Sigmoid colon (tissue), 4 donors: Measurements from ENCODE around the gene DNAH12.
"Not testable (repeated sequence)": the region's sequence is repeated elsewhere in the genome, so short reads cannot be mapped to it uniquely, and the experiment has no call there.

Experiments used
- POLR2A ChIP-seq, 2 donors: fragments of 450-650 bp; IDR thresholded peaks; one replicate each; pipeline ENCODE4 v1.6.1; 2016; ENCODE audit warnings: antibody characterized with exemption in 2 of 2, mild to moderate bottlenecking in 2 of 2, moderate library complexity in 2 of 2
- POLR2AphosphoS5 ChIP-seq, 4 donors: sonication (generic); formaldehyde crosslinking; IDR thresholded peaks; one replicate each; pipeline ENCODE4 v1.6.1; 2017; ENCODE audit warnings: antibody characterized with exemption in 4 of 4
- TF ChIP-seq, protein P1 (sequence below), 4 experiments: fragments of 450-650 bp in 3 of 4; fragments of 200-600 bp in 1 of 4; IDR thresholded peaks; one replicate each; pipeline ENCODE4 v1.5.1; 2016 to 2019; ENCODE audit warnings: antibody characterized with exemption in 4 of 4, mild to moderate bottlenecking in 3 of 4, moderate library complexity in 2 of 4

DNA sequence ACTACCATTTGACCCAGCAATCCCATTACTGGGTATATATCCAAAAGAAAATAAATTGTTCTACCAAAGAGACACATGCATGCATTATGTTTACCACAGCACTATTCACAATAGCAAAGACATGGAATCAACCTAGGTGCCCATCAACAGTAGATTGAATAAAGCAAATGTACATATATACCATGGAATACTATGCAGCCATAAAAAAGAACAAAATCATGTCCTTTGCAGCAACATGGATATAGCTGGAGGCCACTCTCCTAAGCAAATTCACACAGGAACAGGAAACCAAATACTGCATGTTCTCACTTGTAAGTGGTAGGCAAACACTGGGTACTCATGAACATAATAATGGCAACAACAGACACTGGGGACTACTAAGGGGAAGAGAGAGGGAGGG is 104.0 kb downstream of the DNAH12 start:
- TF ChIP-seq, protein P1, sequence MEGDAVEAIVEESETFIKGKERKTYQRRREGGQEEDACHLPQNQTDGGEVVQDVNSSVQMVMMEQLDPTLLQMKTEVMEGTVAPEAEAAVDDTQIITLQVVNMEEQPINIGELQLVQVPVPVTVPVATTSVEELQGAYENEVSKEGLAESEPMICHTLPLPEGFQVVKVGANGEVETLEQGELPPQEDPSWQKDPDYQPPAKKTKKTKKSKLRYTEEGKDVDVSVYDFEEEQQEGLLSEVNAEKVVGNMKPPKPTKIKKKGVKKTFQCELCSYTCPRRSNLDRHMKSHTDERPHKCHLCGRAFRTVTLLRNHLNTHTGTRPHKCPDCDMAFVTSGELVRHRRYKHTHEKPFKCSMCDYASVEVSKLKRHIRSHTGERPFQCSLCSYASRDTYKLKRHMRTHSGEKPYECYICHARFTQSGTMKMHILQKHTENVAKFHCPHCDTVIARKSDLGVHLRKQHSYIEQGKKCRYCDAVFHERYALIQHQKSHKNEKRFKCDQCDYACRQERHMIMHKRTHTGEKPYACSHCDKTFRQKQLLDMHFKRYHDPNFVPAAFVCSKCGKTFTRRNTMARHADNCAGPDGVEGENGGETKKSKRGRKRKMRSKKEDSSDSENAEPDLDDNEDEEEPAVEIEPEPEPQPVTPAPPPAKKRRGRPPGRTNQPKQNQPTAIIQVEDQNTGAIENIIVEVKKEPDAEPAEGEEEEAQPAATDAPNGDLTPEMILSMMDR (IDR thresholded peaks at IDR 0.05), result not testable (repeated sequence)
- TF ChIP-seq POLR2A, POLR2AphosphoS5 (IDR thresholded peaks at IDR 0.05): not testable (repeated sequence)
